OCI-M2 (cell line): ENCODE data around the gene HEBP2.

ENCODE experiments used
- DNase-seq: peaks from one replicate; lab custom pipeline; 2025; ENCODE audit not compliant: unreplicated experiment; lab: John Stamatoyannopoulos, UW

The HEBP2 gene

GRCh38 chr6:138451043-138451442, 47.0 kb downstream of the HEBP2 start:
- no peak for DNase-seq

- no peak for DNase-seq
Observed at GRCh38 chr6:138454981-138455706, 51.1 kb downstream of the HEBP2 start.

DNA sequence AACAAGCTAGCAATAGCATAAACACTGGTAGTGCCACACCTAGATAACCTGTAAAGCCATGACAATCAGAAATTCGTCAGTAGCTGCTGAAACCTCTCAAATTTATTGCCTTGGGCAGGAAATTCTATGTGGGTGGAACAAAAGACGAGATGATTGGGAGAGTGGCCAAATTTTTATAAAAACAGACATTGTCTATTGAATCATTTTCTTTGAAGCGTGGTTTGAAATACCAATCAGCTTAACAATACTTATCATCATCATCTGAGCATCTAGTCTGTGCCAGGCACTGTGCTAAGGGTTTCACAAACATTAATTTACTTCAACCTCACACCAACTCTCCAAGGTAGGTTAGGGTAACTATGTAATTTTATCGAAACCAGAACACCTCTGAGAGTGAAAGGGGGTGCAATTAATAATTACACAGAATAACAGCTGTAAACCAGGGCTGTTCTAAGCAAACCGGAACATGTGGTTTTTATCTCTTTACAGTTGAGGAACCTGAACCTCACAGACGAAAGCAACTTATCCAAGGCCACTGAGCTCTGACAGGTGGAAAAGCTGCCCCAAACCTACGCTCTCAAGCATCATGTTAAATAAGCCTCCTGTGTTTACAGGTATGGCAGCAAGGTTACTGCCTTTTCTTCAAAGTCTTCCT, 51.9 kb downstream of the HEBP2 start:
- DNase-seq: no peak

- DNase-seq: no peak
Observed at GRCh38 chr6:138456401-138456790, 52.4 kb downstream of the HEBP2 start.

- DNase-seq: no peak
Observed at GRCh38 chr6:138461647-138462046, 57.6 kb downstream of the HEBP2 start.

DNA sequence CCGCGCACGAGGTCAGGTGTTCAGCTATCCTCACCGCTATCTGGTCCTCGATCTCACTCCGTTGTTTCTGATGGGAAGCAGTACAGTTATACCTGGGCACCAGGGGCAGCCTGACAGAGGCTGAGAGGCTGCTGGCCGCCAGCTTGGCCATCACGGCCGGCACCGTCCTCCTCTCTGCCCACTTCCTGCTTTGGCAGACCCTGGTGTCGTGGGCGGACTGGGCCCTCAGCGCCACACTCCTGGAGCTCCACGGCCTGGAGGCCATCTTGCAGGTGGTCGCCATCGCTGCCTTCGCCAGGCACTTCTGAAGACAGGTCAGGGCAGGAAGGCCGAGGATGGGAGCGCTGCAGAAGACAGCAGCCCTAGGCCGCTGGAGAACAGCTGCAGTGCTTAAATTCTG, 60.1 kb downstream of the HEBP2 start:
- no peak for DNase-seq

DNA sequence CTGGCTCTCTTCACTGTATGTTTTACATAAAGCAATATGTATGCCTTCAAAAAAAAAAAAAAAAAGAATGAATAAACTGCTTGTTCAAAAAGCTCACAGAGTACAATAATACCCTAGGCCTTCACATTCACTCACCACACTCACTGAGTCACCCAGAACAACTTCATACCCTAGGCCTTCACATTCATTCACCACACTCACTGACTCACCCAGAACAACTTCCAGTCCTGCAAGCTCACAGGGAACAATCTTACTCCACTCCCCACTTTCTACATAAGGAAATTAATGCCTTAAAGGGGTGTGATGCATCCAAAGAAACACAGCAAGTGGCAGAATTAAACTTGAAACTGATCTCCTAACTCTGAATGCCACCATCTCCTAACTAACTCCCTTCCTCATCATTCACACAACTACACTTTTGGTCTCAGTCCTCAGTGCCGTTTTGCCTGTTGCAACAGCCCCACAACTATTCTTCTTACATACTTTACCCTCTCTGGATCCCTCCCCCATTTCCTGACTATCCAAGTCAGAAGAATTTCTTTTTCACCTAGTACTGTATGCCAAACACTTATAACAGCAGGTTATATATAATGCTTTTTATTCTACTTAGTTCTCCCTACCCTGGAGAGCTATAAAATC, 61.1 kb downstream of the HEBP2 start:
- no peak for DNase-seq

DNA sequence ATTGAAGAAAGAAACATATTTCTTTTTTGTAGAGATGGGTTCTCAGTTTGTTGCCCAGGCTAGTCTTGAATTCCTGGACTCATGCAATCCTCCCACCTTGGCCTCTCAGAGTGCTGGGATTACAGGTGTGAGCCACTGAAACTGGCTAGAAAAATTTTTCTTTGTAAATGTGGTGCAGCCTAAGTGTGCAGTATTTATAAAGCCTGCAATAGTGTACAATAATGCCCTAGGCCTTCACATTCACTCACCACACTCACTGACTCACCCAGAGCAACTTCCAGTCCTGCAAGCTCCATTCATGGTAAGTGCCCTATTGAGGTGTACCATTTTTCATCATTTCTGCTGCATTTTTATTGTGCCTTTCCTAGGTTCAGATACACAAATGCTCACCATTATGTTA, 63.9 kb downstream of the HEBP2 start:
- DNase-seq: no peak

- no peak for DNase-seq
Observed at GRCh38 chr6:138468320-138469015, 64.4 kb downstream of the HEBP2 start.
